Activated effector memory CD4-positive, alpha-beta T cell treated with Interleukin-2 at 50 U/mL for 16 hours (primary cell): ENCODE measurements around the gene UGT1A6.
"Not testable (repeated sequence)": the region's sequence is repeated elsewhere in the genome, so short reads cannot be mapped to it uniquely, and the experiment has no call there.

Experiments
- DNase-seq: peaks from one replicate; pipeline ENCODE4 v3.0.0-alpha.2; 2020

The UGT1A6 gene

GRCh38 chr2:233692648-233693047 is at the start of gene UGT1A6:
UGT1A6 (plus strand) TSS chr2:233692890; CDS start chr2:233693005, 115 bp downstream.
- DNase-seq = no peak

GRCh38 chr2:233643128-233643527 is 49.6 kb upstream of the UGT1A6 start:
- DNase-seq = no peak

GRCh38 chr2:233646033-233646432 is 46.7 kb upstream of the UGT1A6 start:
- DNase-seq = not testable (repeated sequence)

GRCh38 chr2:233650981-233651380 is 41.7 kb upstream of the UGT1A6 start:
- no peak for DNase-seq

GRCh38 chr2:233651430-233651829 is 41.3 kb upstream of the UGT1A6 start:
- DNase-seq = no peak

GRCh38 chr2:233654501-233654900 is 38.2 kb upstream of the UGT1A6 start:
- DNase-seq = no peak

- DNase-seq = no peak
Observed at GRCh38 chr2:233655043-233655442, 37.6 kb upstream of the UGT1A6 start.

- not testable (repeated sequence) for DNase-seq
Observed at GRCh38 chr2:233655943-233656342, 36.7 kb upstream of the UGT1A6 start.

- DNase-seq = no peak
Observed at GRCh38 chr2:233656443-233656842, 36.2 kb upstream of the UGT1A6 start.

- no peak for DNase-seq
Observed at GRCh38 chr2:233658610-233659009, 34.1 kb upstream of the UGT1A6 start.

GRCh38 chr2:233663911-233664310 is 28.8 kb upstream of the UGT1A6 start:
- no peak for DNase-seq

- no peak for DNase-seq
Observed at GRCh38 chr2:233668605-233669260, 24.0 kb upstream of the UGT1A6 start.

- DNase-seq = no peak
Observed at GRCh38 chr2:233671290-233672161, 21.2 kb upstream of the UGT1A6 start, which contains the start of gene UGT1A9. UGT1A9 (plus strand) TSS chr2:233671898; CDS start chr2:233671935, 37 bp downstream.

- no peak for DNase-seq
Observed at GRCh38 chr2:233672886-233673285, 19.8 kb upstream of the UGT1A6 start.

- no peak for DNase-seq
Observed at GRCh38 chr2:233673896-233674295, 18.8 kb upstream of the UGT1A6 start.

GRCh38 chr2:233674314-233674713 is 18.4 kb upstream of the UGT1A6 start:
- DNase-seq = no peak

- no peak for DNase-seq
Observed at GRCh38 chr2:233674995-233675394, 17.7 kb upstream of the UGT1A6 start.

GRCh38 chr2:233676046-233676445 is 16.6 kb upstream of the UGT1A6 start:
- DNase-seq = no peak

- no peak for DNase-seq
Observed at GRCh38 chr2:233679196-233679595, 13.5 kb upstream of the UGT1A6 start.

- DNase-seq = no peak
Observed at GRCh38 chr2:233680361-233681045, 12.2 kb upstream of the UGT1A6 start.

GRCh38 chr2:233681521-233682099 is 11.1 kb upstream of the UGT1A6 start, which contains the start of gene UGT1A7:
UGT1A7 (plus strand) TSS chr2:233681901; CDS start chr2:233681938, 37 bp downstream.
- DNase-seq = no peak

- no peak for DNase-seq
Observed at GRCh38 chr2:233684640-233685039, 8.1 kb upstream of the UGT1A6 start.

GRCh38 chr2:233686928-233687327 is 5.8 kb upstream of the UGT1A6 start:
- DNase-seq = no peak
